ENCODE results near the gene SMIM38.

The SMIM38 gene

DNA sequence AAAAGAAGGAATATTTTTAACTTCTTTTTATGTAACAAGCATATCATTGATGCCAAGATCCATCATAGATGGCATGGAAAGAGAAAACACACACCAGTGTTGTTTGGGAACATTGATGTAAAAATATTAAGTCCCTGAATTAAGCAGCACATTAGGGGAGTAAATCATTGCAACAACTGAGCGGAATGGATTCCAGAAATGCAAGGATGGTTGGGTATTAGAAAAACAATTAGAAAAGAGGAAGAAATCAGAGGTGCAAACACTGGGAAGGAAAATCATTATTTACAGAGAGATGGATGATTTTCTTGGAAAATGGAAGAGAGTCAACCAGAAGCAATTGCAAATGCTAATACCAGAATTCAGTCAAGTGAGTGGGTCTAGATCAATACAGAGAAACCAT lies 8.1 kb downstream of the SMIM38 start:
- no peak overlapping the region for H3K27ac ChIP-seq (ENCODE audit: low read length)
- no peak overlapping the region for H3K4me3 ChIP-seq (ENCODE audit: low read depth in 1 of 2, low read length in 2 of 2)
- no peak overlapping the region for H3K9ac ChIP-seq (ENCODE audit: low read depth, low read length)
- no peak overlapping the region for H3K4me2 ChIP-seq (ENCODE audit: insufficient read depth, low read length)
- no peaks in the 10 kb centered on the region for H3K9me3 ChIP-seq (ENCODE audit: insufficient read depth, low read length, severe bottlenecking)
- no peaks in the 10 kb centered on the region for H4K20me1 ChIP-seq (ENCODE audit: insufficient read depth, low read length)
- no peak for TF ChIP-seq CTCF (IDR thresholded peaks at IDR 0.05; ENCODE audit: borderline replicate concordance, extremely low read depth, low read length, poor library complexity, severe bottlenecking)
- no peak for TF ChIP-seq EZH2 (IDR thresholded peaks at IDR 0.05; ENCODE audit: borderline replicate concordance, low read depth, low read length, severe bottlenecking)
- H3K27me3 ChIP-seq (ENCODE audit: insufficient read depth, low read length, poor library complexity): peaks cover 4% of the 10 kb centered on the region
- no peak for DNase-seq
- H3K36me3 ChIP-seq (ENCODE audit: insufficient read depth, low read length): no peaks in the 10 kb centered on the region
- no peak overlapping the region for H2AFZ ChIP-seq (ENCODE audit: low read depth, low read length)
- no peak for ATAC-seq (ENCODE audit: insufficient read depth, low read depth)
- no peaks in the 10 kb centered on the region for H3K4me1 ChIP-seq (ENCODE audit: insufficient read depth, low read length)
- H3K79me2 ChIP-seq (ENCODE audit: insufficient read depth, low read length): no peaks in the 10 kb centered on the region

DNA sequence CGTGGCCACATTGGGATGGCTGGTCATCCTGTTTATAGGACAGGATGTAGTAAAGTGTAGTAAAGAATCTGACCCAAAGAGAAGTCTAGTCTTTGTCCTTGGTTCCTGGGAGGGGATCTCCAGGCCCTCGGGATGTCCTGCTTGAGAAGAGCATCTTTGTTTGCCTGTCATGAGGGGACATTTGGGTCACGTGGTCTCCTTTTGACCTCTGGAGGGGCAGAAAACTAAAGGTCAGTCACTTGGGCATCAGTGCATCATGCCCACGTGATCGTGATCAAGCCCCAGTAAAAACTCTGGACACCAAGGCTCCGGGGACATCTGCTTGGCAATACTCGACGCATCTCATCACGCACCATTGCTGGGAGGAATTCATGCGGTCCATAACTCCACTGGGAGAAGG lies 9.1 kb downstream of the SMIM38 start:
- no peaks in the 10 kb centered on the region for H3K79me2 ChIP-seq (ENCODE audit: insufficient read depth, low read length)
- ATAC-seq (ENCODE audit: insufficient read depth, low read depth): no peak
- H2AFZ ChIP-seq (ENCODE audit: low read depth, low read length): no peak overlapping the region
- no peaks in the 10 kb centered on the region for H3K36me3 ChIP-seq (ENCODE audit: insufficient read depth, low read length)
- DNase-seq: no peak
- no peaks in the 10 kb centered on the region for H3K9me3 ChIP-seq (ENCODE audit: insufficient read depth, low read length, severe bottlenecking)
- H4K20me1 ChIP-seq (ENCODE audit: insufficient read depth, low read length): no peaks in the 10 kb centered on the region
- no peak overlapping the region for H3K4me2 ChIP-seq (ENCODE audit: insufficient read depth, low read length)
- peaks cover 8% of the 10 kb centered on the region for H3K27me3 ChIP-seq (ENCODE audit: insufficient read depth, low read length, poor library complexity)
- H3K4me1 ChIP-seq (ENCODE audit: insufficient read depth, low read length): no peaks in the 10 kb centered on the region
- no peak overlapping the region for H3K9ac ChIP-seq (ENCODE audit: low read depth, low read length)
- no peak for TF ChIP-seq EZH2 (IDR thresholded peaks at IDR 0.05; ENCODE audit: borderline replicate concordance, low read depth, low read length, severe bottlenecking)
- no peak overlapping the region for H3K27ac ChIP-seq (ENCODE audit: low read length)
- H3K4me3 ChIP-seq (ENCODE audit: low read depth in 1 of 2, low read length in 2 of 2): no peak overlapping the region

DNA sequence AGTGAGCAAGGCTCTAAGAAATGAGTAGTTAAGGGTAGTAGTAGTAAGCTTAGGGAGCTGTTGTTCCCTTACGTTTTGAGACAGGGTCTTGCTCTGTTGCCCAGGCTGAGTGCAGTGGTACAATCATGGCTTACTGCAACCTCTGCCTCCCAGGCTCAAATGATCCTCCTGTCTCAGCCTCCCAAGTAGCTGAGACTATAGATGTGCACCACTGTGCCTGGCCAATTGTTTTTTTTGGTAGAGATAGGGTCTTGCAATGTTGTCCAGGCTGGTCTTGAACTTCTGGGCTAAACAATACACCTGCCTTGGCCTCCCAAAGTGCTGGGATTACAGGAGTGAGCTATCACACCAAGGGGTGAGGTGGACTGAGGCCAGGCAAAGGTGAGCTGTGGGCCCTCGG lies 10.0 kb downstream of the SMIM38 start:
- H3K27me3 ChIP-seq (ENCODE audit: insufficient read depth, low read length, poor library complexity): peaks cover 5% of the 10 kb centered on the region
- no peaks in the 10 kb centered on the region for H3K36me3 ChIP-seq (ENCODE audit: insufficient read depth, low read length)
- TF ChIP-seq EZH2 (IDR thresholded peaks at IDR 0.05; ENCODE audit: borderline replicate concordance, low read depth, low read length, severe bottlenecking) (no peak), CTCF (IDR thresholded peaks at IDR 0.05; ENCODE audit: borderline replicate concordance, extremely low read depth, low read length, poor library complexity, severe bottlenecking) (no peak)
- no peak overlapping the region for H3K4me3 ChIP-seq (ENCODE audit: low read depth in 1 of 2, low read length in 2 of 2)
- DNase-seq (no peak), ATAC-seq (ENCODE audit: insufficient read depth, low read depth) (no peak)
- no peak overlapping the region for H3K4me2 ChIP-seq (ENCODE audit: insufficient read depth, low read length)
- H4K20me1 ChIP-seq (ENCODE audit: insufficient read depth, low read length): no peaks in the 10 kb centered on the region
- H3K9me3 ChIP-seq (ENCODE audit: insufficient read depth, low read length, severe bottlenecking): no peaks in the 10 kb centered on the region
- no peaks in the 10 kb centered on the region for H3K79me2 ChIP-seq (ENCODE audit: insufficient read depth, low read length)
- H2AFZ ChIP-seq (ENCODE audit: low read depth, low read length): no peak overlapping the region
- no peaks in the 10 kb centered on the region for H3K4me1 ChIP-seq (ENCODE audit: insufficient read depth, low read length)
- no peak overlapping the region for H3K9ac ChIP-seq (ENCODE audit: low read depth, low read length)
- no peak overlapping the region for H3K27ac ChIP-seq (ENCODE audit: low read length)

GRCh38 chr11:69166218-69167115 lies 10.7 kb downstream of the SMIM38 start:
- Histone ChIP-seq H3K27me3 (ENCODE audit: insufficient read depth, low read length, poor library complexity) (peaks cover 4% of the 10 kb centered on the region), H3K27ac (ENCODE audit: low read length) (no peak overlapping the region), H3K36me3 (ENCODE audit: insufficient read depth, low read length) (no peaks in the 10 kb centered on the region), H2AFZ (ENCODE audit: low read depth, low read length) (no peak overlapping the region), H3K4me3 (ENCODE audit: low read depth in 1 of 2, low read length in 2 of 2) (no peak overlapping the region), H3K9ac (ENCODE audit: low read depth, low read length) (no peak overlapping the region), H3K79me2 (ENCODE audit: insufficient read depth, low read length) (no peaks in the 10 kb centered on the region), H3K4me1 (ENCODE audit: insufficient read depth, low read length) (no peaks in the 10 kb centered on the region), H3K9me3 (ENCODE audit: insufficient read depth, low read length, severe bottlenecking) (no peaks in the 10 kb centered on the region), H3K4me2 (ENCODE audit: insufficient read depth, low read length) (no peak overlapping the region), H4K20me1 (ENCODE audit: insufficient read depth, low read length) (no peaks in the 10 kb centered on the region)
- peak; percentile 29; the same call in 1 of the 3 replicates for ATAC-seq (ENCODE audit: insufficient read depth, low read depth)
- TF ChIP-seq CTCF (IDR thresholded peaks at IDR 0.05; ENCODE audit: borderline replicate concordance, extremely low read depth, low read length, poor library complexity, severe bottlenecking) (no peak), EZH2 (IDR thresholded peaks at IDR 0.05; ENCODE audit: borderline replicate concordance, low read depth, low read length, severe bottlenecking) (no peak)
- DNase-seq: no peak

Data from DND-41 (cell line).